ENCODE measurements around the gene COL17A1. TPM values are rescaled to one million over a fixed set of nuclear protein-coding genes. Genes with fewer than 3 reads are reported as not detected.

Gene COL17A1
- total RNA-seq, 4 donors from 2014 or later, result under 0.01 to 2.9 (median 0.98) TPM; not detected in 1

DNA sequence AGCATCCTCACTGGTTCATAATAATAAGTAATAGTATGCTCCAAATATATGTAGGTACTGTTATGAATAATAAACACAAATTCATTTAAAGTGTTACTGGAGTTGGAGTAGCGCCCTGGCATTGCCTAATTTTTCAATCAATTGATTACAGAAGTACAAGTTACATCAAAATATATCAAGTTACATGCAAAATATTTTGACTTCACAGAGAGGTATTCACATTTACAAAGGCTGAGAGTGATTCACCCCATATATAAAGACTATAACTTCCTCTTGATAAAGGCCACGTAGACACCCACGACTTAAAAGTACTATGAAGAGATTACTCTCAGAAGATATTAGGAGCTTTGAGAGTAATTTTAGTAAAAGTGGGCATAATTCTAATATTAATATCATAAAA lies 13.6 kb upstream of the COL17A1 start:
- intact Hi-C loops (cut with DNase I; ENCODE audit: low total_unique reads), result no loop called here
- Histone ChIP-seq H3K36me3 (no peaks in the 10 kb centered on the region), H3K4me3 (no peak overlapping the region)

DNA sequence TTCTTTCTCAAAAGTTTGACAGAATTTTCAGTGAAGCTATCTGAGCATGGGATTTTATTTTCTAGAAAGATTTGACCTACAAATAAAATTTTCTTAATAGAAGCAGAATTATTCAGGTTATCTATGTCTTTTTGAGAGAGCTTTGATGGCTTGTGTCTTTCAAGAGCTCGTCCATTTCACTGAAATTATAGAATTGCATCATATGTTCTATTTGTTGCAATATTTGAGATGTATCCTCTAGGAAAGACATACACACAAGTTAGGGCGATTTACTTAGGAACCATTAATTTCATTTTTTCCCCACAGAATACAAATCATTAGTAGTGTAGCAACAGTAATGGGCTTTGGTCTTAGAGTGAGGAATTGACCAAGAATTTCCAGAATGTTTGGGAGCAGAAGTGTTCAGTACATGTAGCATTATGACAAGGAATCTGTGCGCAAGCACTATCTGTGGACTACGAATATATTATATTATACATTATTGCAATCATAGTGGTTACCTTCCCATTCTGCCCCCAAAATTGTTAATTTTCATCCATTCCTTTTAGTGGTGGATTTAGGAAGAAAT lies 12.8 kb upstream of the COL17A1 start:
- Histone ChIP-seq H3K27ac (no peak overlapping the region), H3K9me3 (no peaks in the 10 kb centered on the region), H3K4me1 (no peaks in the 10 kb centered on the region), H3K36me3 (no peaks in the 10 kb centered on the region), H3K4me3 (no peak overlapping the region), H3K27me3 (no peaks in the 10 kb centered on the region)
- DNase-seq, result no peak
- TF ChIP-seq, protein P1, sequence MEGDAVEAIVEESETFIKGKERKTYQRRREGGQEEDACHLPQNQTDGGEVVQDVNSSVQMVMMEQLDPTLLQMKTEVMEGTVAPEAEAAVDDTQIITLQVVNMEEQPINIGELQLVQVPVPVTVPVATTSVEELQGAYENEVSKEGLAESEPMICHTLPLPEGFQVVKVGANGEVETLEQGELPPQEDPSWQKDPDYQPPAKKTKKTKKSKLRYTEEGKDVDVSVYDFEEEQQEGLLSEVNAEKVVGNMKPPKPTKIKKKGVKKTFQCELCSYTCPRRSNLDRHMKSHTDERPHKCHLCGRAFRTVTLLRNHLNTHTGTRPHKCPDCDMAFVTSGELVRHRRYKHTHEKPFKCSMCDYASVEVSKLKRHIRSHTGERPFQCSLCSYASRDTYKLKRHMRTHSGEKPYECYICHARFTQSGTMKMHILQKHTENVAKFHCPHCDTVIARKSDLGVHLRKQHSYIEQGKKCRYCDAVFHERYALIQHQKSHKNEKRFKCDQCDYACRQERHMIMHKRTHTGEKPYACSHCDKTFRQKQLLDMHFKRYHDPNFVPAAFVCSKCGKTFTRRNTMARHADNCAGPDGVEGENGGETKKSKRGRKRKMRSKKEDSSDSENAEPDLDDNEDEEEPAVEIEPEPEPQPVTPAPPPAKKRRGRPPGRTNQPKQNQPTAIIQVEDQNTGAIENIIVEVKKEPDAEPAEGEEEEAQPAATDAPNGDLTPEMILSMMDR (IDR thresholded peaks at IDR 0.05), result no peak
- no peak for TF ChIP-seq POLR2A (IDR thresholded peaks at IDR 0.05)
- intact Hi-C loops (cut with DNase I; ENCODE audit: low total_unique reads), result no loop called here

More for the DNA sequence above, 13.6 kb upstream of the COL17A1 start:
- DNase-seq, result no peak
- Histone ChIP-seq H3K27me3 (no peaks in the 10 kb centered on the region), H3K4me1 (no peaks in the 10 kb centered on the region), H3K27ac (no peak overlapping the region), H3K9me3 (no peaks in the 10 kb centered on the region)
- TF ChIP-seq, protein P1 (IDR thresholded peaks at IDR 0.05), result no peak
- no peak for TF ChIP-seq POLR2A (IDR thresholded peaks at IDR 0.05)

DNA sequence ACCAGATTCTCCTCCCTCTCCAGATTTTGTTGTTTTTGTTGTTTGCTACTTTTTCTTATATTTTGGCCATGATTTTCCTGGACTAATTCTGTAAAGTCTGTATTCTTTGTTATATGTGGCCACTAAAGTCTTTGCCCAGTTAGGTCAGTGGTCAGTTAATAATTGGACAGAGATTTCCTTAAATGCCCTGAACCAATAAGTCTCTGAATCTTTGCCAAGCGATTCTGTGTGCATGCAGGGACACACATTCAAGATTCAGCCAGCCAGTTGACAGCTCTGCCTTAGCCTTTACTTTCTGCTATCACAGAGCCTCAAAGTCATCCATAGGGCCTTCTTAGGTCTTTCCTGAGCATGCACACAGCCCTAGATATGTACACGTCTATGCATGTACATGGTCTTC lies 11.0 kb upstream of the COL17A1 start:
- intact Hi-C loops (cut with DNase I; ENCODE audit: low total_unique reads), result no loop called here
- H3K4me3 ChIP-seq, result no peak overlapping the region
- no peak for TF ChIP-seq POLR2A (IDR thresholded peaks at IDR 0.05)
- TF ChIP-seq, protein P1 (IDR thresholded peaks at IDR 0.05), result no peak
- no peaks in the 10 kb centered on the region for H3K27me3 ChIP-seq
- no peaks in the 10 kb centered on the region for H3K9me3 ChIP-seq
- no peak overlapping the region for H3K27ac ChIP-seq
- H3K4me1 ChIP-seq, result no peaks in the 10 kb centered on the region
- no peaks in the 10 kb centered on the region for H3K36me3 ChIP-seq
- no peak for DNase-seq

DNA sequence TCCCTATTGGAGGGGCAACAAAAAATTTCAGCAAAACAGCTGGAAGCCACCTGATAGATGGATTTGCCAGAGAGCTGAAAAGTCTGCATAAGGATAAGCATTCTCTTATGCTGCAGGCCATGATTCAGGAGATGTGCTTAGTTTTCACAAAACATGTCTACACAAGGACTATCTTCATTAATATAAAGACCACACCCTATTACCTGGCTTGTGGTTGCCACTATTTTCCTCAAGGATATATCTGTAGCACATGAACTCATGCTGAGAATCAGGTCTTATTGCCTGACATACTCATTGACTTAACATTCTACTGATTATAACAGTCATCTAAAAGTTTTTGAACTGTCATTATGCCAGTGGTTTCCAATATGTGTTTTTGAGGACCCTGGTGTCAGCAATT lies 7.1 kb upstream of the COL17A1 start:
- intact Hi-C loops (cut with DNase I; ENCODE audit: low total_unique reads), result no loop called here
- no peak overlapping the region for H3K27ac ChIP-seq
- no peak overlapping the region for H3K4me3 ChIP-seq
- H3K27me3 ChIP-seq, result no peaks in the 10 kb centered on the region
- DNase-seq, result no peak
- H3K36me3 ChIP-seq, result no peaks in the 10 kb centered on the region
- TF ChIP-seq, protein P1 (IDR thresholded peaks at IDR 0.05), result no peak
- TF ChIP-seq POLR2A (IDR thresholded peaks at IDR 0.05), result no peak
- H3K9me3 ChIP-seq, result no peaks in the 10 kb centered on the region
- no peaks in the 10 kb centered on the region for H3K4me1 ChIP-seq

DNA sequence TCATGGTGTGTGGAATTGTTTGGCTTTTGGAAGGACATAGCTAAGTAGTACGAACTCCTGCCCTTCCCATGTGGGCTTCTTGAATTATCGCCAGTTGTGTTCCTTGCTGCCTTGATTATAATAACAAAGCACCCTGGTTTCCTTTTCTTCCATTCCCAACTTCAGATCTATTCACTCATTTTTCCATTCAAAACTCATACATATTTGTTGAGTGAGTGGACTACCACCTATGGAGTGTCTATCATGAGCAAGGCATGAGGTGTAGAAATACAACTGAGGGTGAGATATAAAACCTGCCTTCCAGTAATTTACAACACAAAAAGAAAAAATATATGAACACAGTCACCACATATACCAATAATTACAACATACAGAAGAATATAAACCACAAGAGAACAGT lies 4.9 kb upstream of the COL17A1 start:
- intact Hi-C loops (cut with DNase I; ENCODE audit: low total_unique reads), result no loop called here

More for the DNA sequence above, 4.9 kb upstream of the COL17A1 start:
- Histone ChIP-seq H3K9me3 (no peaks in the 10 kb centered on the region), H3K36me3 (no peaks in the 10 kb centered on the region), H3K27ac (no peak overlapping the region), H3K27me3 (no peaks in the 10 kb centered on the region), H3K4me3 (no peak overlapping the region), H3K4me1 (no peaks in the 10 kb centered on the region)
- no peak for DNase-seq
- no peak for TF ChIP-seq POLR2A (IDR thresholded peaks at IDR 0.05)
- TF ChIP-seq, protein P1 (IDR thresholded peaks at IDR 0.05), result no peak

Data from uterus (tissue), 4 donors.